SK-N-MC (cell line): ENCODE measurements around the gene PCGF3.

ENCODE experiments used
- EZH2 ChIP-seq: fragments of 200-600 bp; sonication (generic); IDR thresholded peaks from one replicate; pipeline ENCODE4 v1.6.1; 2017; ENCODE audit warnings: antibody characterized with exemption
- POLR2AphosphoS5 ChIP-seq: IDR thresholded peaks from 2 replicates; pipeline ENCODE4 v1.6.1; 2012; ENCODE audit warnings: mild to moderate bottlenecking, low read depth, low read length, borderline replicate concordance

GRCh38 chr4:772118-772517 lies 66.5 kb downstream of the PCGF3 start:
- TF ChIP-seq EZH2 (no peak), POLR2AphosphoS5 (no peak)
